CD8-positive, alpha-beta memory T cell (primary cell): Measurements from ENCODE around the gene TRPV4. TPM values are rescaled to one million over a fixed set of nuclear protein-coding genes. Genes with fewer than 3 reads are reported as not detected.

Experiments
- CTCF ChIA-PET: fragments of 350-600 bp; sonication (Branson Sonifier 250); formaldehyde crosslinking; loops from one replicate; lab custom pipeline; 2021; ENCODE audit warnings: antibody characterized with exemption; lab: Charles Lee
- POLR2A ChIA-PET: fragments of 350-600 bp; sonication (Branson Sonifier 250); formaldehyde crosslinking; loops from one replicate; lab custom pipeline; 2021; ENCODE audit warnings: antibody characterized with exemption; lab: Charles Lee
- DNase-seq, 5 donors: peaks; one replicate each; pipeline versions ENCODE4 v3.0.0 to v3.0.0-alpha.2; 2020 to 2022; ENCODE audit warnings: mixed read lengths in 1 of 5
- H3K27ac ChIP-seq: one replicate; pipeline ENCODE4 v1.7.0; 2013; ENCODE audit warnings: low read depth, mild to moderate bottlenecking, low read length, moderate library complexity
- H3K27me3 ChIP-seq: 2 replicates; pipeline ENCODE4 v1.7.0; 2013; ENCODE audit warnings: low read length, mild to moderate bottlenecking; ENCODE audit not compliant: insufficient read depth, poor library complexity, severe bottlenecking
- H3K36me3 ChIP-seq: 2 replicates; pipeline ENCODE4 v1.7.0; 2013; ENCODE audit warnings: mild to moderate bottlenecking, low read length, moderate library complexity; ENCODE audit not compliant: insufficient read depth
- H3K4me1 ChIP-seq: 2 replicates; pipeline ENCODE4 v1.7.0; 2013; ENCODE audit warnings: mild to moderate bottlenecking, low read length, moderate library complexity; ENCODE audit not compliant: insufficient read depth
- H3K4me3 ChIP-seq: 2 replicates; pipeline ENCODE4 v1.7.0; 2013; ENCODE audit warnings: mild to moderate bottlenecking, low read length
- H3K9me3 ChIP-seq: 2 replicates; pipeline ENCODE4 v1.7.0; 2013; ENCODE audit warnings: mild to moderate bottlenecking, low read length
- H3K27ac Mint-ChIP-seq, 8 donors: one replicate each; pipeline ENCODE4 v1.8.0; 2020 to 2021; ENCODE audit warnings: mixed read lengths in 8 of 8, mild to moderate bottlenecking in 6 of 8, inconsistent platforms in 3 of 8, moderate library complexity in 3 of 8
- H3K27me3 Mint-ChIP-seq, 2 donors: one replicate each; pipeline ENCODE4 v1.8.0; 2020 to 2021; ENCODE audit warnings: mixed read lengths in 2 of 2, mild to moderate bottlenecking in 1 of 2, moderate library complexity in 1 of 2
- H3K36me3 Mint-ChIP-seq, 3 donors: one replicate each; pipeline ENCODE4 v1.8.0; 2020 to 2021; ENCODE audit warnings: mixed read lengths in 3 of 3, inconsistent platforms in 1 of 3, mild to moderate bottlenecking in 1 of 3
- H3K4me1 Mint-ChIP-seq, 3 donors: one replicate each; pipeline ENCODE4 v1.8.0; 2020 to 2021; ENCODE audit warnings: mixed read lengths in 3 of 3, inconsistent platforms in 1 of 3, mild to moderate bottlenecking in 1 of 3
- H3K4me3 Mint-ChIP-seq, 7 donors: one replicate each; pipeline ENCODE4 v1.8.0; 2020 to 2021; ENCODE audit warnings: mixed read lengths in 7 of 7, mild to moderate bottlenecking in 6 of 7, moderate library complexity in 4 of 7, inconsistent platforms in 2 of 7
- H3K9me3 Mint-ChIP-seq, 5 donors: one replicate each; pipeline ENCODE4 v1.8.0; 2020 to 2022; ENCODE audit warnings: mixed read lengths in 5 of 5, mild to moderate bottlenecking in 3 of 5, moderate library complexity in 2 of 5, inconsistent platforms in 1 of 5
- polyA plus RNA-seq: library from polyadenylated mRNA; unstranded; fragments of 300-500 nt; fragmentation: Illumina TruSeq; gene quantifications from one replicate; pipeline ENCODE4 v1.2.3, GENCODE V29; 2021
- total RNA-seq, 2 experiments: library from RNA; stranded (reverse); gene quantifications; one replicate each; pipeline ENCODE4 v1.2.3, GENCODE V29; 2021

Gene TRPV4
- total and polyA plus RNA-seq, 3 experiments from 2014 or later: not detected

GRCh38 chr12:109734219-109735000 is 98.8 kb downstream of the TRPV4 start:
- peaks cover 0 to 4% (median 2%) of the 10 kb centered on the region in 3 donors for H3K36me3 Mint-ChIP-seq
- H3K27me3 Mint-ChIP-seq: peaks cover 23 to 30% of the 10 kb centered on the region in 2 donors
- ChIA-PET POLR2A (no interaction called here), CTCF (no interaction called here)
- peaks cover 5% of the 10 kb centered on the region for H3K27me3 ChIP-seq
- H3K4me1 Mint-ChIP-seq: no peaks in the 10 kb centered on the region
- DNase-seq: peak in 1 of 5 donors; percentile 12
- H3K27ac ChIP-seq: no peak overlapping the region
- no peaks in the 10 kb centered on the region for H3K4me1 ChIP-seq
- H3K4me3 ChIP-seq: no peak overlapping the region
- no peak overlapping the region for H3K27ac Mint-ChIP-seq
- no peak overlapping the region for H3K4me3 Mint-ChIP-seq
- no peaks in the 10 kb centered on the region for H3K9me3 Mint-ChIP-seq
- no peaks in the 10 kb centered on the region for H3K9me3 ChIP-seq
- H3K36me3 ChIP-seq: no peaks in the 10 kb centered on the region

Other genes starting within 250 kb of the TRPV4 start
- gene FAM222A, start 119.6 kb downstream of the TRPV4 start, total RNA-seq: 1 to 10 TPM; 2.0 to 3.0 TPM
- 0.32 TPM for gene FAM222A, start 119.6 kb downstream of the TRPV4 start, polyA plus RNA-seq
- 10 to 100 TPM; 39.3 to 42.7 TPM for gene GLTP, start 47.1 kb upstream of the TRPV4 start, total RNA-seq
- gene GLTP, start 47.1 kb upstream of the TRPV4 start, polyA plus RNA-seq: 67.4 TPM
- 10 to 100 TPM; 27.7 to 28.3 TPM for gene TCHP, start 66.9 kb upstream of the TRPV4 start, total RNA-seq
- gene TCHP, start 66.9 kb upstream of the TRPV4 start, polyA plus RNA-seq: 18.6 TPM
- gene GIT2, start 163.0 kb upstream of the TRPV4 start, total RNA-seq: 10 to 100 TPM; 52.0 to 54.4 TPM
- gene GIT2, start 163.0 kb upstream of the TRPV4 start, polyA plus RNA-seq: 93.0 TPM
- gene ANKRD13A, start 166.0 kb upstream of the TRPV4 start, total RNA-seq: 10 to 100 TPM; 38.1 to 41.1 TPM
- gene ANKRD13A, start 166.0 kb upstream of the TRPV4 start, polyA plus RNA-seq: 47.1 TPM
- 10 to 100 TPM; 11.7 to 12.7 TPM for gene C12orf76, start 215.1 kb upstream of the TRPV4 start, total RNA-seq
- gene C12orf76, start 215.1 kb upstream of the TRPV4 start, polyA plus RNA-seq: 17.3 TPM